22Rv1 (cell line): ENCODE results near the gene BABAM2.

Experiments
- ZFX ChIP-seq: fragments of 450-650 bp; IDR thresholded peaks from 2 replicates; pipeline ENCODE4 v1.6.1; 2017; ENCODE audit warnings: antibody characterized with exemption, borderline replicate concordance
- TF ChIP-seq, protein P1 (sequence below): fragments of 450-650 bp; IDR thresholded peaks from 2 replicates; pipeline ENCODE4 v1.5.1; 2017; ENCODE audit warnings: mild to moderate bottlenecking

GRCh38 chr2:28049899-28050298 lies 159.4 kb downstream of the BABAM2 start:
- TF ChIP-seq, protein P1, sequence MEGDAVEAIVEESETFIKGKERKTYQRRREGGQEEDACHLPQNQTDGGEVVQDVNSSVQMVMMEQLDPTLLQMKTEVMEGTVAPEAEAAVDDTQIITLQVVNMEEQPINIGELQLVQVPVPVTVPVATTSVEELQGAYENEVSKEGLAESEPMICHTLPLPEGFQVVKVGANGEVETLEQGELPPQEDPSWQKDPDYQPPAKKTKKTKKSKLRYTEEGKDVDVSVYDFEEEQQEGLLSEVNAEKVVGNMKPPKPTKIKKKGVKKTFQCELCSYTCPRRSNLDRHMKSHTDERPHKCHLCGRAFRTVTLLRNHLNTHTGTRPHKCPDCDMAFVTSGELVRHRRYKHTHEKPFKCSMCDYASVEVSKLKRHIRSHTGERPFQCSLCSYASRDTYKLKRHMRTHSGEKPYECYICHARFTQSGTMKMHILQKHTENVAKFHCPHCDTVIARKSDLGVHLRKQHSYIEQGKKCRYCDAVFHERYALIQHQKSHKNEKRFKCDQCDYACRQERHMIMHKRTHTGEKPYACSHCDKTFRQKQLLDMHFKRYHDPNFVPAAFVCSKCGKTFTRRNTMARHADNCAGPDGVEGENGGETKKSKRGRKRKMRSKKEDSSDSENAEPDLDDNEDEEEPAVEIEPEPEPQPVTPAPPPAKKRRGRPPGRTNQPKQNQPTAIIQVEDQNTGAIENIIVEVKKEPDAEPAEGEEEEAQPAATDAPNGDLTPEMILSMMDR: no peak
- no peak for TF ChIP-seq ZFX
